Mesendoderm (in vitro differentiated cells): ENCODE data around the gene PLCG2.

Source experiments
- DNase-seq: peaks from one replicate; pipeline ENCODE4 v3.0.0; 2013
- H2AK5ac ChIP-seq: 2 replicates; pipeline ENCODE4 v1.6.1; 2013; ENCODE audit warnings: low read length, inconsistent platforms
- H2BK120ac ChIP-seq: 2 replicates; pipeline ENCODE4 v1.6.1; 2013; ENCODE audit warnings: low read depth, mild to moderate bottlenecking, low read length, moderate library complexity, mixed read lengths
- H2BK15ac ChIP-seq: replicated peaks from 2 replicates; pipeline ENCODE4 v1.6.1; 2013; ENCODE audit warnings: low read depth, mild to moderate bottlenecking, moderate library complexity
- H2BK5ac ChIP-seq: 2 replicates; pipeline ENCODE4 v1.6.1; 2013; ENCODE audit warnings: low read length, inconsistent platforms
- H3K18ac ChIP-seq: 2 replicates; pipeline ENCODE4 v1.6.1; 2013; ENCODE audit warnings: mild to moderate bottlenecking, low read length, mixed read lengths
- H3K23ac ChIP-seq: one replicate; pipeline ENCODE4 v1.6.1; 2013; ENCODE audit warnings: low read length
- H3K27ac ChIP-seq: 2 replicates; pipeline ENCODE4 v1.5.1; 2013; ENCODE audit warnings: low read depth, mild to moderate bottlenecking, inconsistent platforms, low read length, moderate library complexity
- H3K27me3 ChIP-seq: 2 replicates; pipeline ENCODE4 v1.6.1; 2013; ENCODE audit warnings: low read length, control low read depth, mild to moderate bottlenecking, inconsistent platforms; ENCODE audit not compliant: insufficient read depth, poor library complexity
- H3K36me3 ChIP-seq: 2 replicates; pipeline ENCODE4 v1.6.1; 2013; ENCODE audit warnings: low read length, inconsistent platforms; ENCODE audit not compliant: control insufficient read depth, insufficient read depth
- H3K4ac ChIP-seq: one replicate; pipeline ENCODE4 v1.6.1; 2013; ENCODE audit warnings: low read depth, mild to moderate bottlenecking, low read length, moderate library complexity
- H3K4me1 ChIP-seq: 2 replicates; pipeline ENCODE4 v1.6.1; 2013; ENCODE audit warnings: low read depth, low read length, inconsistent platforms; ENCODE audit not compliant: control insufficient read depth
- H3K4me2 ChIP-seq: 2 replicates; pipeline ENCODE4 v1.6.1; 2013; ENCODE audit warnings: low read length
- H3K4me3 ChIP-seq: 2 replicates; pipeline ENCODE4 v1.5.1; 2013; ENCODE audit warnings: mild to moderate bottlenecking, low read length
- H3K56ac ChIP-seq: one replicate; pipeline ENCODE4 v1.6.1; 2013; ENCODE audit warnings: low read length
- H3K79me1 ChIP-seq: 2 replicates; pipeline ENCODE4 v1.6.1; 2013; ENCODE audit warnings: low read length, inconsistent platforms
- H3K79me2 ChIP-seq: 2 replicates; pipeline ENCODE4 v1.6.1; 2013; ENCODE audit warnings: mild to moderate bottlenecking, low read length; ENCODE audit not compliant: control insufficient read depth, insufficient read depth
- H3K9ac ChIP-seq: 2 replicates; pipeline ENCODE4 v1.6.1; 2013; ENCODE audit warnings: low read length, inconsistent platforms
- H4K5ac ChIP-seq: one replicate; pipeline ENCODE4 v1.6.1; 2013; ENCODE audit warnings: low read length
- H4K8ac ChIP-seq: one replicate; pipeline ENCODE4 v1.6.1; 2013; ENCODE audit warnings: low read depth, mild to moderate bottlenecking, control low read depth, low read length, moderate library complexity
- WGBS: extraction: QIAGEN DNeasy Blood & Tissue Kit; methylation state at CpG from one replicate; pipeline ENCODE4 v1.1.7; 2013; ENCODE audit warnings: low lambda C conversion rate, missing lambda C conversion rate; ENCODE audit not compliant: insufficient coverage; ENCODE audit errors: extremely low coverage; 5-methylcytosine and 5-hydroxymethylcytosine counted together

Gene PLCG2

DNA sequence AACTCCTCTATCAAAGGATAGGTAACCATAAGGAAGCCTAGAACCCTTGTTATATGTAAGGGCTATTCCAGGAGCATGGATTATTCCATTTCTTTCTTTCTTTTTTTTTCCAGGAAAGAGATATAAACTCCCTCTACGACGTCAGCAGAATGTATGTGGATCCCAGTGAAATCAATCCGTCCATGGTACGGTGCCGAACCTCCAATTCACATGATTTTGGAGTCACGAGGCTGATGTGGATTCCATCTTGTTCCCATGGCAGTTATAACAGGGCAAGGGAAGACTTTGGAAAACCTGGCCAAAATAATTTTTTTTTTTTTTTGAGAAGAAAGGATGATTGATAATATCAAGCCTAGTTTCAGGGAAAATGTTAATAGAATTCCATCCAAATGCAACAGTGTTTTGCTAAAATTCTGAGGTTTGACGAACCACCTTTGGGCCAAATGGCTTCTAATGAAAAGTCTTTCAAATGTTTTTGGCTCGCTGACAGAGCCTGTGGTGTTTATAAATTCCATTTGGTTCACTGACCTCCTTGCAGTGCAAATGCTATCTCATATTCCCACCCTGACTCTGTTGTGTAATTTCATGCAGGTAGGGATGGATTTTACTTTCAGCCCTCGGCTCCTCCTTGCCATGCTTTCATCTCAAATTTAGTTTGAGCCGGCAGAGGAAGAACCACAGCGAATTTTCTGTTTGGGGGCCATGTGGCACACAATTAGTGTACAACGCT is 142.2 kb downstream of the PLCG2 start:
- no peak overlapping the region for H3K18ac ChIP-seq
- no peak overlapping the region for H3K4me2 ChIP-seq
- H3K4me3 ChIP-seq = no peak overlapping the region
- H2BK15ac ChIP-seq = no peak overlapping the region
- no peak overlapping the region for H3K23ac ChIP-seq
- H3K4ac ChIP-seq = no peak overlapping the region
- no peaks in the 10 kb centered on the region for H3K4me1 ChIP-seq
- no CpG with 5 or more reads among the region's 12 CpGs for WGBS
- no peaks in the 10 kb centered on the region for H3K27me3 ChIP-seq
- H2BK120ac ChIP-seq = no peak overlapping the region
- no peak overlapping the region for H2BK5ac ChIP-seq
- H2AK5ac ChIP-seq = no peak overlapping the region
- H3K79me1 ChIP-seq = no peaks in the 10 kb centered on the region
- no peak overlapping the region for H3K56ac ChIP-seq
- H3K79me2 ChIP-seq = no peaks in the 10 kb centered on the region
- DNase-seq = no peak
- H3K36me3 ChIP-seq = no peaks in the 10 kb centered on the region
- no peak overlapping the region for H3K9ac ChIP-seq
- no peak overlapping the region for H4K5ac ChIP-seq
- no peak overlapping the region for H4K8ac ChIP-seq
- H3K27ac ChIP-seq = no peak overlapping the region

GRCh38 chr16:81921843-81922584 is 142.9 kb downstream of the PLCG2 start:
- H3K4ac ChIP-seq = no peak overlapping the region
- H3K79me2 ChIP-seq = no peaks in the 10 kb centered on the region
- H3K4me1 ChIP-seq = no peaks in the 10 kb centered on the region
- WGBS = no CpG with 5 or more reads among the region's 5 CpGs
- H3K4me3 ChIP-seq = no peak overlapping the region
- no peak overlapping the region for H4K8ac ChIP-seq
- no peak overlapping the region for H3K56ac ChIP-seq
- H3K27me3 ChIP-seq = no peaks in the 10 kb centered on the region
- H2BK5ac ChIP-seq = no peak overlapping the region
- no peak overlapping the region for H3K18ac ChIP-seq
- no peak for DNase-seq
- H2BK15ac ChIP-seq = no peak overlapping the region
- H3K23ac ChIP-seq = no peak overlapping the region
- H3K79me1 ChIP-seq = no peaks in the 10 kb centered on the region
- H3K36me3 ChIP-seq = no peaks in the 10 kb centered on the region
- H2BK120ac ChIP-seq = no peak overlapping the region
- no peak overlapping the region for H3K9ac ChIP-seq
- no peak overlapping the region for H2AK5ac ChIP-seq
- H3K4me2 ChIP-seq = no peak overlapping the region
- no peak overlapping the region for H3K27ac ChIP-seq
- H4K5ac ChIP-seq = no peak overlapping the region

DNA sequence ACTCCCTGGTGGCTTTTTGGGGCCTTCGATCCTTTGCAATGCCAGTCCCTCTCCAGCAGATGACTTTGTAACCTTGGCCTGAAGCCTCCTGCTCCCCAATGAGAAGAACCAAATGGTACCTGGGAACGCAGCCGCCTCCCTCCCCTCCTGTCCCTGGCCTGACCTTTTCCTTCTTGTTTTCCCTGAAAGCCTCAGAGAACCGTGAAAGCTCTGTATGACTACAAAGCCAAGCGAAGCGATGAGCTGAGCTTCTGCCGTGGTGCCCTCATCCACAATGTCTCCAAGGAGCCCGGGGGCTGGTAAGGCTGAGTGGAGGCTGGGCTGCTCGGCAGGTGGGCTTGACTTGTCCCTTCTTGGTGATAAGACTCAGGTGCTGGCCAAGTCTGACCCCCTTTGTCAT is 144.2 kb downstream of the PLCG2 start:
- H3K23ac ChIP-seq = no peak overlapping the region
- H2BK15ac ChIP-seq = no peak overlapping the region
- H4K5ac ChIP-seq = no peak overlapping the region
- no peak overlapping the region for H3K9ac ChIP-seq
- no peaks in the 10 kb centered on the region for H3K79me1 ChIP-seq
- WGBS = no CpG with 5 or more reads among the region's 9 CpGs
- H3K27me3 ChIP-seq = no peaks in the 10 kb centered on the region
- no peak overlapping the region for H3K4me3 ChIP-seq
- H3K36me3 ChIP-seq = no peaks in the 10 kb centered on the region
- no peaks in the 10 kb centered on the region for H3K4me1 ChIP-seq
- DNase-seq = no peak
- no peak overlapping the region for H3K27ac ChIP-seq
- H2AK5ac ChIP-seq = no peak overlapping the region
- no peak overlapping the region for H4K8ac ChIP-seq
- no peak overlapping the region for H2BK5ac ChIP-seq
- no peak overlapping the region for H3K4ac ChIP-seq
- H2BK120ac ChIP-seq = no peak overlapping the region
- no peak overlapping the region for H3K56ac ChIP-seq
- H3K79me2 ChIP-seq = no peaks in the 10 kb centered on the region
- H3K4me2 ChIP-seq = no peak overlapping the region
- no peak overlapping the region for H3K18ac ChIP-seq

DNA sequence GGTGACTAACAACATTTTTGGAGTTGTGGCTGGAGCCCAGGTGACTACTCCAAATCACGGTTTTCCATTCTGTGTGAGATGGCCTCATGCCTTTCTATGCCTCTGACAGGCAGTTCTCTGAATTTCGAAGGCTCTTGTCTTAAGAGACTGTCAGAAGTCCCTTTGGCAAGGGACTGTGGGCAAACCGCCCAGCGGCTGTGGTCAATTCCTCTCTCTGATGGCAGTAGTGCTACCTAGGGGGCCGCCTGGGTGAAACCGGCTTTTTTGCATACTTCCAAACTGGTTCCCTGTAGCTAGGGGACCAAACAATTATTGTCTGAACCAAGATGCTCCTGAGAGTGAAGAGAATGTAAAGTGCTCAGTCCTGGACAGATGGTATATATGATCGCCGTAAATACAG is 145.9 kb downstream of the PLCG2 start:
- H4K5ac ChIP-seq = no peak overlapping the region
- no peak overlapping the region for H3K56ac ChIP-seq
- H2BK15ac ChIP-seq = no peak overlapping the region
- H3K23ac ChIP-seq = no peak overlapping the region
- H3K27me3 ChIP-seq = no peaks in the 10 kb centered on the region
- no peak overlapping the region for H3K9ac ChIP-seq
- no peak overlapping the region for H2BK120ac ChIP-seq
- H3K36me3 ChIP-seq = no peaks in the 10 kb centered on the region
- no peak overlapping the region for H2AK5ac ChIP-seq
- DNase-seq = no peak
- H2BK5ac ChIP-seq = no peak overlapping the region
- no peak overlapping the region for H3K18ac ChIP-seq
- no peak overlapping the region for H3K4me2 ChIP-seq
- no peaks in the 10 kb centered on the region for H3K79me2 ChIP-seq
- WGBS = no CpG with 5 or more reads among the region's 8 CpGs
- H3K27ac ChIP-seq = no peak overlapping the region
- no peak overlapping the region for H3K4ac ChIP-seq
- H3K4me3 ChIP-seq = no peak overlapping the region
- no peak overlapping the region for H4K8ac ChIP-seq
- H3K4me1 ChIP-seq = no peaks in the 10 kb centered on the region
- no peaks in the 10 kb centered on the region for H3K79me1 ChIP-seq

DNA sequence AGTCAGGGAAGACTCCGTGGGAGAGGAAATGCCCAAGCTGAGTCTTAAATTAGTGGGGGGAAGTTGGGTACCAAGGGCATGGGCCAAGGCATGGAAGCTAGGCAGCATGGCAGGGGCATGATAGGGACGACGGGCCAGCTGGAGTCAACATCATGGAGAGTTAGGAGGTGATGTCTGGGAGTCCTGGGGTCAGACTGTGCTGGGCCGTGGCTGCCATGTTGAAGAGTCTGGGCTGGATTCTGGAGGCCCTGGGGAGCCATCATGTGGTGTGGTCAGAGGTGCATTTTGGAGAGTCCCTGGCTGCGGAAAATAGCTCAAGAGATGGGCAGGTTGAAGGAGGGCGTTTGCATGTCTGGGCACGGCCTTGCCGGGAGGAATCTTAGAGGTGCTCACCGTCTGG is 146.9 kb downstream of the PLCG2 start:
- H2BK120ac ChIP-seq = no peak overlapping the region
- no peak overlapping the region for H3K56ac ChIP-seq
- H3K4me3 ChIP-seq = no peak overlapping the region
- H3K36me3 ChIP-seq = no peaks in the 10 kb centered on the region
- H3K23ac ChIP-seq = no peak overlapping the region
- no peaks in the 10 kb centered on the region for H3K4me1 ChIP-seq
- H3K4me2 ChIP-seq = no peak overlapping the region
- no peak overlapping the region for H4K5ac ChIP-seq
- H4K8ac ChIP-seq = no peak overlapping the region
- H3K79me2 ChIP-seq = no peaks in the 10 kb centered on the region
- H3K9ac ChIP-seq = no peak overlapping the region
- no peak overlapping the region for H3K4ac ChIP-seq
- H2BK15ac ChIP-seq = no peak overlapping the region
- no peak overlapping the region for H3K27ac ChIP-seq
- WGBS = no CpG with 5 or more reads among the region's 9 CpGs
- H3K79me1 ChIP-seq = no peaks in the 10 kb centered on the region
- DNase-seq = no peak
- no peak overlapping the region for H2AK5ac ChIP-seq
- H2BK5ac ChIP-seq = no peak overlapping the region
- H3K18ac ChIP-seq = no peak overlapping the region
- no peaks in the 10 kb centered on the region for H3K27me3 ChIP-seq
